Loucy (cell line): ENCODE data around the gene ZNF581.

Experiments
- EZH2phosphoT487 ChIP-seq: fragments of 200-600 bp; IDR thresholded peaks from 2 replicates; pipeline ENCODE4 v1.6.1; 2018; ENCODE audit warnings: antibody characterized with exemption, mild to moderate bottlenecking, moderate library complexity, borderline replicate concordance
- TF ChIP-seq, protein P1 (sequence below): fragments of 200-600 bp; sonication (generic); conservative IDR thresholded peaks from 2 replicates; pipeline ENCODE4 v1.5.1; 2014; ENCODE audit warnings: mild to moderate bottlenecking, antibody characterized with exemption, low read length

GRCh38 chr19:55680339-55681130 lies 37.1 kb downstream of the ZNF581 start:
- TF ChIP-seq EZH2phosphoT487 = no peak
- TF ChIP-seq, protein P1, sequence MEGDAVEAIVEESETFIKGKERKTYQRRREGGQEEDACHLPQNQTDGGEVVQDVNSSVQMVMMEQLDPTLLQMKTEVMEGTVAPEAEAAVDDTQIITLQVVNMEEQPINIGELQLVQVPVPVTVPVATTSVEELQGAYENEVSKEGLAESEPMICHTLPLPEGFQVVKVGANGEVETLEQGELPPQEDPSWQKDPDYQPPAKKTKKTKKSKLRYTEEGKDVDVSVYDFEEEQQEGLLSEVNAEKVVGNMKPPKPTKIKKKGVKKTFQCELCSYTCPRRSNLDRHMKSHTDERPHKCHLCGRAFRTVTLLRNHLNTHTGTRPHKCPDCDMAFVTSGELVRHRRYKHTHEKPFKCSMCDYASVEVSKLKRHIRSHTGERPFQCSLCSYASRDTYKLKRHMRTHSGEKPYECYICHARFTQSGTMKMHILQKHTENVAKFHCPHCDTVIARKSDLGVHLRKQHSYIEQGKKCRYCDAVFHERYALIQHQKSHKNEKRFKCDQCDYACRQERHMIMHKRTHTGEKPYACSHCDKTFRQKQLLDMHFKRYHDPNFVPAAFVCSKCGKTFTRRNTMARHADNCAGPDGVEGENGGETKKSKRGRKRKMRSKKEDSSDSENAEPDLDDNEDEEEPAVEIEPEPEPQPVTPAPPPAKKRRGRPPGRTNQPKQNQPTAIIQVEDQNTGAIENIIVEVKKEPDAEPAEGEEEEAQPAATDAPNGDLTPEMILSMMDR = no peak
